ENCODE results near the gene MBD3L2B. TPM values are rescaled to one million over a fixed set of nuclear protein-coding genes. Genes with fewer than 3 reads are reported as not detected.

The MBD3L2B gene
- total and polyA plus RNA-seq, 7 donors: not detected

DNA sequence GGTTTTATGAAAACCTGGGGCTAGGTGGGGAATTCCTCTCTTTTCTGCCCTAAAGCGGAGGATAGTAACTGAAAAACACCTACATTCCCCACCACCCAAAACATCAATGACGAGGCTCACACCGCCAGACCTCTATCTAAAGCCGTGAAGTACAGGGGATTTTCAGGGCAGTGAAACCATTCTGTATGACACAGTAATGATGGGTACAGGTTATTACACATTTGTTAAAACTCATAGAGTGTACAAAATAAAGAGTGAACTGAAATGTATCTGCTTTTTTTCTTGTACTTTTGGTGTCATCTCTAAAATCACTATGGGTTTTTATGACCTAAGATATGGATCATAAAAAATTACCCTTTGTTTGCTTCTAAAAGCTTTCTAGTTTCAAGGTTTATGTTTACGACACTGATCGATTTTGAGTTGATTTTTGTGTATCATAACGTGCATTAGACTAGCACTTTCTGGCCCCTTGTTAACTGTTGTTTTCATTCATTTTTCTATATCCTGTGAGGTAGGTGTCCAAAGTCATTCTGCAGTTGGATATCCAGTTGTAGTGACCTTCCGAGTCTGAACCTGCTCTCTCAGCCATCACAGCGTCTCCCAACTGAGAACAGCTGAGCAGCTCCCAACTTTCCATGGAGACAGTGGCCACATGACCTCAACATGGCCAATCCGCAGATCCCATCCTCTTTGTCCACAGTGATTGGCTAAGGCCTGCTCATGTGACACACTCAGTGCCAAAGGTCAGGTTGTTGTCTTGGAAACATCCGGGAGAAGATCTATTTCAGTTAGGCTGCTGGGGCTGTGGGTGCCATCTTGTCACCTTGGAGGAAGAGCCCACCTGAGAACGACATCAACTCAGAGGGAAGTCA is 10.3 kb downstream of the MBD3L2B start:
- 76 to 86% (median 84%) methylated on average over 11 to 12 of the region's 12 CpGs for WGBS, 3 donors
- Histone ChIP-seq H3K27ac (no peak overlapping the region), H3K9me3 (peaks cover 3% of the 10 kb centered on the region), H3K4me3 (no peak overlapping the region), H3K4me1 (no peaks in the 10 kb centered on the region), H3K27me3 (ENCODE audit: insufficient read depth in 3 of 3, low read length in 2 of 3) (peaks cover 0 to 3% (median 0%) of the 10 kb centered on the region in 3 donors), H3K36me3 (ENCODE audit: insufficient read depth in 1 of 2, low read depth in 1 of 2) (no peaks in the 10 kb centered on the region)
- TF ChIP-seq, protein P1, sequence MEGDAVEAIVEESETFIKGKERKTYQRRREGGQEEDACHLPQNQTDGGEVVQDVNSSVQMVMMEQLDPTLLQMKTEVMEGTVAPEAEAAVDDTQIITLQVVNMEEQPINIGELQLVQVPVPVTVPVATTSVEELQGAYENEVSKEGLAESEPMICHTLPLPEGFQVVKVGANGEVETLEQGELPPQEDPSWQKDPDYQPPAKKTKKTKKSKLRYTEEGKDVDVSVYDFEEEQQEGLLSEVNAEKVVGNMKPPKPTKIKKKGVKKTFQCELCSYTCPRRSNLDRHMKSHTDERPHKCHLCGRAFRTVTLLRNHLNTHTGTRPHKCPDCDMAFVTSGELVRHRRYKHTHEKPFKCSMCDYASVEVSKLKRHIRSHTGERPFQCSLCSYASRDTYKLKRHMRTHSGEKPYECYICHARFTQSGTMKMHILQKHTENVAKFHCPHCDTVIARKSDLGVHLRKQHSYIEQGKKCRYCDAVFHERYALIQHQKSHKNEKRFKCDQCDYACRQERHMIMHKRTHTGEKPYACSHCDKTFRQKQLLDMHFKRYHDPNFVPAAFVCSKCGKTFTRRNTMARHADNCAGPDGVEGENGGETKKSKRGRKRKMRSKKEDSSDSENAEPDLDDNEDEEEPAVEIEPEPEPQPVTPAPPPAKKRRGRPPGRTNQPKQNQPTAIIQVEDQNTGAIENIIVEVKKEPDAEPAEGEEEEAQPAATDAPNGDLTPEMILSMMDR (IDR thresholded peaks at IDR 0.05): no peak
- DNase-seq (no peak), ATAC-seq (no peak)
- intact Hi-C loops (cut with DNase I): no loop called here

DNA sequence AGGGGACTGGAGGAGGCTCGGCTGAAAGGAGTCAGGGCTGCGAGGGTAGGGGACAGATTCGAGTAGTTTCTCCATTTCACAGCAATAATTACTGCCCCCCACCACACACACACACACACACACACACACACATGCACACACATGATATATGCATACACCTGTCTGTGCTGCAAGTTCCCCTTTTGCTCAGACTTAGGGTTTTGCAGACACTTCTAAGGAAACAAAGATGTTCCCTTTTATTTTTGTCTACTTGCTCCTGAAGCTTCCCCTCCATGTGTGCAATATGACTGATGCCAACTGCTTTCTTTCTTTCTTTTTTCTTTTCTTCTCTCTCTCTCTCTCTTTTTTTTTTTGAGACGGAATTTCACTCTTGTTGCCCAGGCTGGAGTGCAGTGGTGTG is 13.4 kb downstream of the MBD3L2B start:
- no peak for DNase-seq
- no peak for ATAC-seq
- Histone ChIP-seq H3K27me3 (ENCODE audit: insufficient read depth in 3 of 3, low read length in 2 of 3) (peaks cover 0 to under 1% (median 0%) of the 10 kb centered on the region in 3 donors), H3K36me3 (ENCODE audit: insufficient read depth in 1 of 2, low read depth in 1 of 2) (no peaks in the 10 kb centered on the region), H3K4me1 (no peaks in the 10 kb centered on the region), H3K9me3 (peaks cover 3% of the 10 kb centered on the region), H3K4me3 (no peak overlapping the region), H3K27ac (no peak overlapping the region)
- intact Hi-C loops (cut with DNase I): no loop called here
- 53 to 67% (median 67%) methylated on average over 4 of the region's 4 CpGs for WGBS, 3 donors
- TF ChIP-seq, protein P1 (IDR thresholded peaks at IDR 0.05): no peak

DNA sequence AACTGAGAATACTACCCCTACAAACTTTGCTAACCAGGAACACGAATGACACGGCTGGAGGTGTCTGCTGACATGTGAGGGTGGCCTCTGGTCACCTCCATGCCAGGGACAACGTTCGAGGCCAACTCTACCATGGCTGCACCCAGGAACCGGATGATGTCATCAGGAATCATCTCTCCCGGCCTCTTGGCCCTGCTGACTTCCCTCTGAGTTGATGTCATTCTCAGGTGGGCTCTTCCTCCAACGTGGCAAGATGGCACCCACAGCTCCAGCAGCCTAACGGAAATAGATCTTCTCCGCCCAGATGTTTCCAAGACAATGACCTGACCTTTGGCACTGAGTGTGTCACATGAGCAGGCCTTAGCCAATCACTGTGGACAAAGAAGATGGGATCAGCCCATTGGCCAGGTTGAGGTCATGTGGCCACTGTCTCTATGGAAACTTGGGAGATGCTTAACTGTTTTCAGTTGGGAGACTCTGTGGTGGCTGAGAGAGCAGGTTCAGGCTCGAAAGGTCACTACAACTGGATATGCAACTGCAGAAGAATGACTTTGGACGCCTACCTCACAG is 15.0 kb downstream of the MBD3L2B start:
- intact Hi-C loops (cut with DNase I): no loop called here
- WGBS, 3 donors: 72 to 74% (median 73%) methylated on average over 11 of the region's 11 CpGs
- no peaks in the 10 kb centered on the region for H3K27me3 ChIP-seq (ENCODE audit: insufficient read depth in 3 of 3, low read length in 2 of 3)
- H3K27ac ChIP-seq: no peak overlapping the region
- H3K4me1 ChIP-seq: no peaks in the 10 kb centered on the region
- no peak for DNase-seq
- no peaks in the 10 kb centered on the region for H3K9me3 ChIP-seq
- no peaks in the 10 kb centered on the region for H3K36me3 ChIP-seq (ENCODE audit: insufficient read depth in 1 of 2, low read depth in 1 of 2)
- no peak for ATAC-seq
- H3K4me3 ChIP-seq: no peak overlapping the region
- TF ChIP-seq, protein P1 (IDR thresholded peaks at IDR 0.05): no peak

DNA sequence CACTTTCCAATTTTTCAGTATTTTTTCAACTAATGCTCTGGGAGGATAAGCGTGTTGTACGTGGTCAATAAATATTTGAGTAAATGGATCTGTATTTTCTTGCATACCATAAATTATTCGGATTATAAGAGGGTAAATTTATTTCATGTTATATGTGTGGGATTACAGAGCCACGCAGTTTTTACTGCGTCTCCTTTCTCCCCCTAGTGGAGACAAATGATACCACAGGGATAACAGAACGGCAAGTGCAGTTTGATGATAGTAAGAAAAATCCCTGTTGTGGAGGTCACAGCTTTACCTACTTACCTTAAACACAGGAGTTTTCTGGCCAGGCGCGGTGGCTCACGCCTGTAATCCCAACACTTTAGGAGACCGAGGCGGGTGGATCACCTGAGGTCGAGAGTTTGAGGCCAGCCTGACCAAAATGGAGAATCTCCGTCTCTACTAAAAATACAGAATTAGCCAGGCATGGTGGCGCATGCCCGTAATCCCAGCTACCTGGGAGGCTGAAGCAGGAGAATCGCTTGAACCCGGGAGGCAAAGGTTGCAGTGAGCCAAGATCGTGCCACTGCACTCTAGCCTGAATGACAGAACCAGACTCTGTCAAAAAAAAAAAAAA is 16.8 kb downstream of the MBD3L2B start:
- Histone ChIP-seq H3K4me1 (no peaks in the 10 kb centered on the region), H3K4me3 (no peak overlapping the region), H3K9me3 (no peaks in the 10 kb centered on the region), H3K27me3 (ENCODE audit: insufficient read depth in 3 of 3, low read length in 2 of 3) (no peaks in the 10 kb centered on the region), H3K36me3 (ENCODE audit: insufficient read depth in 1 of 2, low read depth in 1 of 2) (no peaks in the 10 kb centered on the region), H3K27ac (no peak overlapping the region)
- 51 to 59% (median 52%) methylated on average over 18 of the region's 18 CpGs for WGBS, 3 donors
- DNase-seq (no peak), ATAC-seq (no peak)
- intact Hi-C loops (cut with DNase I): no loop called here
- TF ChIP-seq, protein P1 (IDR thresholded peaks at IDR 0.05): peak; percentile 61
